HL-60/S4 treated with retinoic acid at 250 ng/mL for 4 days and 3 days (cell line): Measurements from ENCODE around the gene NLGN4Y.

ENCODE experiments used
- in situ Hi-C: fragments of 300-500 bp; cut with MboI; formaldehyde crosslinking; loops from 2 replicates; pipeline ENCODE4 v1.7.0; 2022; ENCODE audit warnings: low sequenced_read_pairs

The NLGN4Y gene

DNA sequence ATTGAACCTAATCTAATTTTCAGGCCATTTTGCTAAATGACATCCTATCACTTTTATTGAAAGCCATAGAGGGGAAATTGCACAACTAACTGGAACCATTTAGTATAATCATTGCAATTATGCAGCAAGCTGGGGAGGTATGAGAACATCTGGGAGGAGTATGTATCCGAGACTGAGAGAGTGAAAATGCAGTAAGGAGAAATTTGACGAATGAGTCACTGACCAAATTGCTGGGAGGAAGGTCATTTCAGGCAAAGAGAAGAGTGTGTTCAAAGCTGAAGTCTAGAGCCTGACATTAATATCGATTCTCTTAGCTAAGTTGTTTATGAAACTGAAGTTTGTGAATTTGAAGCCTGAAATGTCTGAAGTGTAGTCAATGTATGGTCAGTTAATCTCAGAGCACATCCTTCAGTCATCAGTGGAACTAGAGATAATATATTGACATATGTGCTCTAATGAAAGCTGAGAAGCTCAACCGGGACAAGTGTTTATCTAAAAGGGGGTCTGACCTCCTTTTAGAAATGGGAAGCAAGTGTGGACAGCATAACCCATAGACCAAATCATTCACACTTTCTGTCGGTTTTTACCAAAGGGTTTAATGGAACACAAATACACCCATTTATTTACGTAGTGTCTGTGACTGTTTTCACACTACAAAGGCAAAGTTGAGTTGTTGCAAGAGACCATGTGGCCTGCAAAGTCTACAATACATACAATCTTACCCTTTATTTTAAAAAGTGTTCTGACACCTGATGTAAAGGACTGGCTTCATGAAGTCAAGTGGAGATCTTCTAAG lies 120.0 kb downstream of the NLGN4Y start:
- in situ Hi-C loops = no loop called here

DNA sequence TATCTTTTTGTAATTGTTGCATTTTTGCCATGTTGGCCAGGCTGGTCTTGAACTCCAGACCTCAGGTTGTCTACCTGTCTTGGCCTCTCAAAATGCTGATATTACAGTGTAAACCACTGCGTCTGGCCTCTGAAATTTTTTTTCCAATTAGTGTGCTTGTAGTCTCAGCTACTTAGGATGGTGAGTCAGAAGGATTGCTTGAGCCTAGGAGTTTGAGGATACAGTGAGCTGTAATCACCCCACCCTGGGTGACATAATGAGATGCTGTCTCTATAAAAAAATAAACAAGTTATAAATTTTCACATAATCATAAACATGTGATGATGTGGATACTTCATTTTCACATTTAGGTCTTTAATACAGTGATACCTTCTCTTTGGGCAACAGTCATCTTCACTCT lies 154.9 kb downstream of the NLGN4Y start:
- in situ Hi-C loops = no loop called here

DNA sequence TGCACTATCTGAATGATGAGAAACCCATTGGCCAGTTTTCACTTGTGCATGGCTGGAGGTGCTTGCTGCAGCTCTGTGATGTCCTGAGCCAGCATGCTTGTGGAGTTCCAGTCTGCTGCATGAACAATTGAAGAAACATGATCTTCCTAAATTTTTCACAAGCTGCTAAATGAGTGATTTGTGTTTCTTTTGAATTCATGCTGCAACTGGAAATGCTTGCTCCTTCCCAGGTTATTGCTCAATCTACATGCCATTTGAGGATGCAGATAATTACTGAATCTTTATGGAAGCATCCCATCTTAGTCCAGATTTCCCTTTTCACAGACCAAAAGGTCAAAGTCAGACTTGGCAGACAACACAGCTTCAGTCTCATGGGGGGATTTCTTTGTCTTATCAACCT lies 170.2 kb downstream of the NLGN4Y start:
- in situ Hi-C loops = no loop called here

DNA sequence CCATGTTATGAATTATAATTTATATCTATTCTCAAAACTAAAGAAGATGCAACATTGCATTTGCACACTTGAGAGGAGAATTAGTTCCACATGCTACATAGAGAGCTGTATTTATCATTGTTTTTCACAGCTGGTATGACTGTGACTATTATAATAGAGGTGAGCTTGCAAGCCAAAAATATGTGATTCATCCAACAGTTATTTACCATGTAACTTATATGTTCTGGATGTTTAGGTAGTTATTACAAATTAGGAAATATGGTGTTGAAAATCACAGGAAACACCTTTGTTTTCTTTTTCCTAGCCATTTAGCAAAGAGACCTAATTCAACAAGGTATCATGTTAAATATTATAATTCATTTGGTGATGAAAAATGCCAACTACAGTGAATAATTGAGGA lies 183.8 kb downstream of the NLGN4Y start:
- in situ Hi-C loops = no loop called here

DNA sequence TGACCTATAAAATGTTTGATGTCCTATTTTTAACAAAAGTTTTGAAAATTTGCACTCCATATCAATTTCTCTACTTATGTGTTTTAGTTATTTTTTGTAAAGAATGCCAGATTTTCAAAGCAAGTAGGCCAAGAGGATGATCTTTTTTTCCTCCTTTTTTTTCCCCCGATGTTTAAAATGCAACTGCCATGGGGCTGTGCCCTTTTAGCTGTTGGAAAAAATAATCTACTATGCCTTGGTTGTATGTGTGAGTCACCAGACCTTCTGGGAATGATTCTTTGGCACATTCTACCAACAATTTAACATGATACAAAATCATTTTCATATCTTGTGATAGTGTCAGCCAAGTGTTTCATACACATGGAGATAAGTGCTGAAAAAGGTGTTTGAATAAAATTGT lies 217.3 kb downstream of the NLGN4Y start:
- in situ Hi-C loops = no loop called here

DNA sequence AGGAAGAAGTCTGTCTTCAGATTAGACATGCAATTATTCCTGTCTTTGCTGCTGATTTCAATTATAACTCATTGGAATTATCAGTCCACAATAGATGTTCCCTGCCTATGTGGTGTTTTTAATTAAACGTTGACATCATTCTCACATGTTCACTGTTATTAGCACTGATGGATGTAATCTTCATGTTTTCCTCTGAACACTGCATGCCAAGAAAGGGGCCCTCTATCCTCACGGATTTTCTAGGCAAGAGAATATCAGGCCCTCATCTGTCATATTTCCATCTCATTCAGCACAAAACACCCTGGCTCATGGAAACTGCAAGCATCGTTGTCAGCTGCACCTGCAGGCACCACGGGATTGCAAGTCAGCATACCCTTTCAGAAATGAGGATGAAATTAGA lies 224.0 kb downstream of the NLGN4Y start:
- in situ Hi-C loops = no loop called here

DNA sequence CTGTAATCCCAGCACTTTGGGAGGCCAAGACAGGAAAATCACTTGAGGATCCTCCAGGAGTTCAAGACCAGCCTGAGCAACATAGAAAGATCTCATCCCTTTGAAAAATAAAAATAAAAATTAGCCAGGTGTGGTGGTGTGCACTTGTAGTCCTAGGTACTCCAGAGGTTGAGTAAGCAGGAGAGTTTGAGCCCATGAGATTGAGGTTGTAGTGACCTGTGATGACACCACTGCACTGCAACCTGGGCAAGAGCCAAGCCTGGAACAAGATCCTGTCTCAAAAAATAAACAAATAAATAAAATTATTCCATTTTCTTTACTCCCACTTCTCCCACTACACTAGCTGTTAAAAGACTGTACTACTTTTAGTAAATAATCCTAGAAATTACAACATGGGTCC lies 231.2 kb downstream of the NLGN4Y start:
- in situ Hi-C loops = no loop called here

DNA sequence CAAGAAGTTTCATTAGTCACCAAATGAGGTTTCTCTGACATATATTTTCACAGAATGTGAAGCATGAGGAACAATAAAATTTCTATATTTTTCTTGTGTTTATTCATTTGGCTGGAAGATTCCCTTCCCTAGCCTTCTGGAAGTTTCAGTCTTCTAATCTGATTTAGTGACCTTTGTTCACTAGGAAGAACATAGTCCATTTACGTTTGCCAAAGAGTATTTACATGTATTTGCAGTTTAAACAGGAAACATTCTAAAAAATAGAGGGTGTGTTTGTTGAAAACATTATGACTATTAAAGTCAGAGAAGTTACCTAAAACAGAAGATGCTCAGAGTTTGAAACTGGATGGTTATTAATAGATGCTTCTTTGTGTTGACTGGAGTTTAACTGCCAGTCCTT lies 238.6 kb downstream of the NLGN4Y start:
- in situ Hi-C loops = no loop called here

DNA sequence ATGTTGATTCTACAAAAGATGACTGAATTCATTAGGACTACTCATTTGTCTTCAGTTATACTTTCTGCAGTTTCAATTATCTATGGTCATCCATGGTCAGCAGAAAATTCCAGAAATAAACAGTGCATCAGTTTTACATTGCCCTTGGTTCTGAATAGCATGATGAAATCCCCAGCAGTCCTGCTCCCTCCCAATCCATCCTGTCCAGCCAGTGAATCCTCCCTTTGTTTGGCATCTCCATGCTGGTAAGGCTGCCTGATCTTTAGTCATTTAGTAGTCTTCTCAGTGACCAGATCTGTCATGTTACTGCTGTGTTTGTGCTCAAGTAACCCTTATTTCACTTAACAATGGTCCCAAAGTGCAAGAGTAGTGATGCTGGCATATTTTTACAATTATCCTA lies 239.3 kb downstream of the NLGN4Y start:
- in situ Hi-C loops = no loop called here

DNA sequence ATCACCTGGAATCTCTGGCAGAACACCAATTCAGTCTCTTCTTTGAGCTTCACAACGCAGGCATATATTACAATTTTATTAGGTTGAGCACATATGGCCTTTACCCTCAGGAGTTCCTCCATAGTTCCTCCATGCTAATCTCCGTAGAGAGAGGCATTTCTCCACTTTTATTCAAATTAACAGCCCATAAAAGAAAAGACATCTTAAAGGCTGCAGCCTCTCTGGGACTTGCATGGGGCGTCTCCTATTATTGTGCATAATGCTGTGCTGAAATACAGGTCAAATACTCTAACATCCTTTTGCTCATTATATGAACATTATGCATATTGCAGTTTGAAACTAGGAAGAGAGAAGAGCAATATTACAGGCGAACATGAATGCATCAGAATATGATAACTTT lies 253.9 kb downstream of the NLGN4Y start:
- in situ Hi-C loops = no loop called here

DNA sequence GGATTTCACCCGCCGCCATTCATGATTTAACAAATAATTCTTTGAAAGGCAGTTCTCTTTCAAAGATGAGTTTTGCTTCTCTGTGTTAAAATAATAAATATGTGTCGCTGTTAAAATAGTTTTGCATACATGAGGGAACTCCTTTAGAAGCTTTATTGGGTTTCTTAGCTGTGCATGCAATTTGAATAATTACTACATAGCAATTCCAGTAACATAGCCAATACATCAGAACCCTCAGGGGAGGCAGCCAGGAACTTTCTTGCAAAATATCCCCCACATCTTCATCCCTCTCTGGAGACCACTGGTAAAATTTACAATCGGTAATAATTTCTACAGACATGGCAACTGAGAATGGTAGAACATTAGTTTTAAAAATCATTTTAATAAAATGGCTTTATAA lies 268.8 kb downstream of the NLGN4Y start:
- in situ Hi-C loops = no loop called here

DNA sequence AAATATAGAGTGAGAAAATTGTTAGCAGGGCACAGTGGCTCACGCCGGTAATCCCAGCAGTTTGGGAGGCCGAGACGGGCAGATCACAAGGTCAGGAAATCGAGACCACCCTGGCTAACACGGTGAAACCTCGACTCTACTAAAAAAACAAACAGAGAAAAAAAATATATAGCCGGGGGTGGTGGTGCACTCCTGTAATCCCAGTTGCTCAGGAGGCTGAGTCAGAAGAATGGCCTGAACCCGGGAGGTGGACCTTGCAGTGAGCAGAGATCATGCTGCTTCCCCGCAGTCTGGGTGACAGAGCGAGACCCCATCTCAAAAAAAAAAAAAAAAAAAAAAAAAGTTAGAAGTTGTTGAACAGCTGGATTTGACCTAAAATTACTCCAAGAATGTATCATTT lies 269.3 kb downstream of the NLGN4Y start:
- in situ Hi-C loops = no loop called here

DNA sequence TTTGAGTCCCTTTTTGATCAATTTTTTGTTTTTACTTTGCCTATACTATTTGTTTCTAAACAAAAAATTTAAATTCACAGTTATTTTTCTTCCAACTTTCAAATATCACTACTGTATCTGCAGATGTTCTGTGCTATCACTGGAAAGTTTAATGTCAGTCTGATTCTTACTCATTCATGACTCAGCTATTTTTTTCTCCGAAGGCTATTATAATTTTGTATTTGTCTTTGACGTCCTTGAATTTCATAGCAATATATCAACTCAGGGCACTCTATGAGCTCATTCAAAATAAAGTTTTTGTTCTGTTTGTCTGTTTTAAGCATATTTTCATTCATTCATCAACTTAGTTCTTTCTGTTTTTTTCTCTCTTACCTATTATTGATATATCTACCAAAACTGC lies 273.7 kb downstream of the NLGN4Y start:
- in situ Hi-C loops = no loop called here

DNA sequence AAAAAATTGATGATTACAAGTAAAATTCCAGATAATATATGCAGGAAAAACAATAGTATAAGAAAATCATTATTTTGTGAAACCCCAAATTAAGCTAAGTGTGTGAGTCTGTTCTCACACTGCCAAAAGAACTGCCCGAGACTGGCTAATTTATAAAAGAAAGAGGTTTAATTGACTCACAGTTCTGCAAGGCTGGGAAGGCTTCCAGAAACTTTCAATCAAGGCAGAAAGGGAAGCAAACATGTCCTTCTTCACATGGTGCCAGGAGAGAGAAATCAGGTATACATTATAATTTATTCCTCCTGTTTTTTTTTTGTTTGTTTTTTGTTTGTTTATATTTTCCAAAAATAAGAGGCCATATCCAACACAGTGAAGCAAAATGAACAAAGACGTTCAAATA lies 276.8 kb downstream of the NLGN4Y start:
- in situ Hi-C loops = no loop called here

DNA sequence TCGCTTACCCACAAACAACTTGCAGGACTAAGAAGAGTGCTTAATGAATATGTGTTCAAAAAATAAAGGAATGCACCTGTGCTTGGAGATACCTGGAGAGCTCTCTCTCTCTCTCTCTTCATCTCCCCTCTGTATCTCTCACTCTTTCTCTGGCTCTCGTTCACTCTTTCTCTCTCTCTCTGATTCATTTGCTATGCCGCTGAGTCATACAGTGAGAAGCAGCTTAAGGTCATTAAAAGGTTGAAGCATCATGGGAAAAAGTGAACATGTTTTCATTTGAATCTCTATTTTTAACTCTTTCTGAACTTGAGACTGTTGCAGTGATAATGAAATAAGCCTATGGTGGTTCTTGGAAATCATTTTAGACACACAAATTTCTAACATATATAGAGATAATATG lies 277.8 kb downstream of the NLGN4Y start:
- in situ Hi-C loops = no loop called here

DNA sequence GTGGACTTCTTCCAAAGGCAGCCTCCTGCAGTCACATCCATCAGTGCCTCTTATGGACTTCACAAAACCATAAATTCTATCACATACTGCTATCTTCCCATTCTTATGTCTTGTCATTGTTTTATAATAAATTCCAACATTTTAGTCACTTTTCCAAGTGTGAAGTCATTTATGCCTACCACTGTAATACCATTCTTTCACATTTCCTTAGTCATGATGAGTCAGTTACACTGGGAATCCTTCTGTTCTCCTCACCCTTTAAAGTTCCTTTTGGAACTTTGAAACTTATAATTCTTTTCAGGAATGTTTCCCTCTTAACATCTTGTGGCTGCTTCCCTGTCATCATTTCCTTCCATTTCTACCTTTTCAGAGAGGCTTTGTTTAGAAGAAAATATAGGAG lies 279.7 kb downstream of the NLGN4Y start:
- in situ Hi-C loops = no loop called here

DNA sequence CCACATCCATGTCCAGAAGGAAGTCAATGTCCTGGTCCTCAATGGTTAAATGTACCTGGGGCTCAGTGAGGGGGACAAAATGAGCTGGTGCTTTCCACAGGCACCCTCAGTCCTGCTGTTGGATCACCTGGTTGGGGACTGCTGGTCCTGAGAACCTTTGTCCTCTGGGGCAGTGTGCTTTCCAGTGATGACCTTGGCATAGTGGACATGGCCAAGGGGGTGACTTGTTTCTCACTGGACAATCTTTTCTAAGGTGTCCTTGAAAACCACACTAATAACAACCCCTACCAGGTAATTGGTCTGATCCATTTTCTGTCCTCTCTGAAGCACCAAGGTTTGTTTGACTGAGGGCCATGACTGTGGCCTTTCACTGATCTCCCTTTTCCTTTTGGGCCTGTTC lies 294.1 kb downstream of the NLGN4Y start:
- in situ Hi-C loops = no loop called here

DNA sequence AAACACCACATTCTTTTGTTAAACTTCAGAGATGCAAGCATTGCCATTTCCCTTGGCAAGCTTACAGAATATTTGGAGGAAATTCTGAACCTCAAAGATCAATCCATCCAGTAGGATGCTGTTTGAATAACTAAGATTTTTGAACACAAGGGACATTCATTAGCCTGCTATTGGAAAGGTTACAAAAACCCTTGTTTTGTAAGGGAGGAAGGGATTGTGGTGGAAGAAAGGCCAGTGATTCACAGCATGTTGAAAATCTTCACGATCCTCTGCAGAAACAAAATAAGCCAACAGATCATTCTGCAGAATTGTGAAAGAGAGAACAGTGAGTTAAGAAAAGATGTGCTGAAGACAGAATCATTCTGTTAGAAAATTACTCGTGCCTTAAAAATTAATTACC lies 297.9 kb downstream of the NLGN4Y start:
- in situ Hi-C loops = no loop called here

DNA sequence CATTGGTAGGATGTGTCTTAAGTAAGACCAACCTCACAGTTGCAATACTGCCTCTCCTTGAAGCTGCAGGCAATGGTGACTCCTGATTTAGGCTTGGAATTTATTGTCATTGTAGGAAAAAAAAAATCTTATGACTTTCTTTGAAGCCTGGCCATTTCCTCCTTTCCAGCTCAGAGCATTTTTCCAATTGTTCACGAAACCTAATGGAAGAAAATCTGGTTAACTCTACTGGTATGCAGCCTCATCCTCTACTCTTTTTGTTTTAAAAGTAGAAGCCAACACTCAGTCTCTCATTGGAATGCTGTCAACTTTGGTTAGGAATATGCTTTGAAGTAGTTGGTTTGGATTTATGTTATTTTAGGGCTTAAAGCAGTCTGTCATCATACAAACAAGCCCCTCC lies 298.6 kb downstream of the NLGN4Y start:
- in situ Hi-C loops = no loop called here

DNA sequence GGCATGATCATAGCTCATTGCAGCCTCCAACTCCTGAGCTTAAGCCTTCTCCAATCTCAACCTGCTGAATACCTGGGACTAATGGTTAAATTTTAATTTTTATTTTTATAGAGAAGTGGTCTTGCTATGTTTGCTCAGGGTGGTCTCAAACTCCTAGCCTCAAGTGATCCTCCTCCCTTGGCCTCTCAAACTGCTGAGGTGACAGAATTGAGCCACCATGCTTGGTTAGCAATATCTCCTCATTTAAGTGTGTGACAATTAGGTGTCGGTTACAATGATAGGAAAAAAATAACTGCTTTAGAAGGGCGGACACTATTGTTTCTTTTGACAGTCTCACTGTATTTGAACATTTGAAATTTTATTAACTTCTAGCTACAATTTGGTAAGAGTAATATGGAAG lies 300.3 kb downstream of the NLGN4Y start:
- in situ Hi-C loops = no loop called here

DNA sequence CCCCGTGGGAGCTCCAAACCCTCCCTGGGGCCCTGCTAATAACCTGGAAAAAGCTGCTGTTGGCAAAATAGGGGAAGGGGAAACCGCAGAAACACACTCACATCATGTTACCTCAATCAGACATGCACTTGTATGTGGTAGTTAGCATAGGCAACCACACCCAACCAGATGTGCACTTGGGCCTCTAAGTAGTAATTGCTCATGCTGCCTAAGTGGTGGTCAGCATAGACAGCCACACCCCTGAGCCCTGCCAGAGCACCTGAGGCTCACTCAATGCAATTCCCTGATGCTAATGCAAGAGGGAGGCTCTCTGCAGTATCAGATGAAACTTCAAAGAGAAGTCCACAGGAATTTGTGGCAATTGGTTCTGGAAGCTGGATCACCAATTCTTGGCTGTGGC lies 301.4 kb downstream of the NLGN4Y start:
- in situ Hi-C loops = no loop called here

DNA sequence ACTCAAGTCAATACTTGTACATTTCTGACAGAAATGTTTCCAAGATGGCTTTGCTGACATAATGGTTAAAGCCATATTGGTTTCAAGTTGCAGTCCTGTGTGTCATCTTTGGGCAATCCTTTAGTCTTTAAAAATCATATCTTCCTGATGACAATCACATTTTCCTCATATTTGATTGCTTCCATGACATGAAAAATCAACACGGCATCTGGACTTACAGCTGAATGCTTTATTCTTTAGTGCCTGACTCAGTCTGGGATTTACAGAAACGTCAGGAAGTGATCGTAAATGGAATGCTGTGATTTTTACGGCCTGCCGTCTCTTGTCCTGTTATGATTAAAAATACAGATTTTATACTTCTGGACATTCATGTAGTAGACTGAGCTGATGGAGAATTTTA lies 304.2 kb downstream of the NLGN4Y start:
- in situ Hi-C loops = no loop called here

DNA sequence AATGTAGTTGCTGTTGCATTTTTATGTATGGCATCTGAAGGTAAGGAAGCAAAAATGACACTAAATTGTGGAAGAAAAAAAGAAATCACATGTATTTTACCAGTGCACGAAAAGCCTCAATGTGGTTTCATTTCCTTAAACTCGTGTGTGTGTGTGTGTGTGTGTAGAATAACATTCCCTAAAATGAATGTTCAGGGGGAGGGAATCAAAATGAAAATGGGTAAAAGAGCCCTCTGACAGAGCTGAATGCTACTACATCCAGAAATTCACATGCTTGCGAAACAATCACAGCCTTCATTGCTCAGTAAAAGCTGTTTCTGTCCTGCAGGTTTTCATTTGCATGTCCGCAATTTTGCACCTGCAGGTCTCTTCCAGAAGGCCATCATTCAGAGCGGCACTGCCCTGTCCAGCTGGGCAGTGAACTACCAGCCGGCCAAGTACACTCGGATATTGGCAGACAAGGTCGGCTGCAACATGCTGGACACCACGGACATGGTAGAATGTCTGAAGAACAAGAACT lies 305.1 kb downstream of the NLGN4Y start:
- in situ Hi-C loops = no loop called here
